NAMALWA (cell line): ENCODE measurements around the gene NTM.
"Not testable (repeated sequence)": the region's sequence is repeated elsewhere in the genome, so short reads cannot be mapped to it uniquely, and the experiment has no call there.

Experiments
- DNase-seq: peaks from one replicate; pipeline ENCODE4 v3.0.0-alpha.2; 2015; ENCODE audit warnings: low spot score

NTM gene

DNA sequence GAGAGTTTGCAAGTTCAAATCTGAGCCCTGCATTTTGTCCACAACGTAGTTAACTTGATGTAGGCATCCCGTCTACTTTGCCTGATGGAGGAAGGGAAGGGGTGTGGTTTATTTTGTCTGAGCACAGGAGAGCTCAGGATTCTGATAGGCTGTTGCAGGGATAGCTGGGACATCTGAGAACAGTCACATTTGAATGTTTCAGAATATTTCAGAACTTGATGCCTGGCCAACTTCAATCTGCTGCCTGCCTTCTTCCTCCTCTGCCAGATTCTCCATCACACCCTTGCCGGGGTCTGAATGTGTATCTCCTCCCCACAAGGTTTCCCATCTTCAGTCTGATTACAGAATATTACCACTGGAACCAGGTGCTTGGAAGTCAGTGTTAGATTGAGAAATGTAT is 51.6 kb downstream of the NTM start:
- DNase-seq, result no peak

DNA sequence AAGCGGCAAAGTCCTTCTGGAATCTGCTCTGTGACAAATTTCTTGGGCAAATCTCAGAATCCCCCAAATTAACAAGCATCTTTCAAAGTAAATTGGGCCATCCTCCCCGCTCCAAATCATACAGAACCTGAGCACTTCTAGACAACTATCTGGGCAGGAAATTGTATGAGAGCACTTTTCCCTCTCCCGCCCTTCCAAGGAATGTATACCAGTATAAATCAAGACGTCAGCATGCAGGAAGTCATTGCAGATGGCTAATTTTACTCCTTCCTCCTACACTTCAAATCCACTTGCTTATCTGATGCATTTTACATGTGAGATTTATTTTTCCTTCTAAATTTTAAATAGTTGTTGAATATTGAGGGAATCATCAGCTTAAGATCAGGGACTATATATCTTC is 52.1 kb downstream of the NTM start:
- DNase-seq, result no peak

DNA sequence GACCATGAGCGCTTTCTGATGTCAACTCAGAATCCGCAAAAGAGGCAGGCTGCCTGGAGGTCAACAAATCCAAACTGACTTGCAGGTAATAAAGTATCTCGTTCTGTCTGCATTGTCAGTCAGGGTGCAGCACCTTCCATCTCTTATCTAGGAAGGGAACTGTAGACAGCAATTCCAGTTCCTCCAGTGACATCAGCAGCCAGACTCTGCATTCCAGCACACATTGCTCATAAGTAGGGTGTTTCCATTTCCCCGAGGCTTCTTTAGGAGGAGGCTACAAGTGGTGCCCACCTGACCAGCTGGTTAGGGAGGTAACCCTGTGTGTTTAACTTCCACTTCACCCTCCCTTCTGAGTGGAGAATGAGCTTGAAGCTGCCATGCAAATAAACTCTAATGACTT is 53.3 kb downstream of the NTM start:
- DNase-seq, result no peak

DNA sequence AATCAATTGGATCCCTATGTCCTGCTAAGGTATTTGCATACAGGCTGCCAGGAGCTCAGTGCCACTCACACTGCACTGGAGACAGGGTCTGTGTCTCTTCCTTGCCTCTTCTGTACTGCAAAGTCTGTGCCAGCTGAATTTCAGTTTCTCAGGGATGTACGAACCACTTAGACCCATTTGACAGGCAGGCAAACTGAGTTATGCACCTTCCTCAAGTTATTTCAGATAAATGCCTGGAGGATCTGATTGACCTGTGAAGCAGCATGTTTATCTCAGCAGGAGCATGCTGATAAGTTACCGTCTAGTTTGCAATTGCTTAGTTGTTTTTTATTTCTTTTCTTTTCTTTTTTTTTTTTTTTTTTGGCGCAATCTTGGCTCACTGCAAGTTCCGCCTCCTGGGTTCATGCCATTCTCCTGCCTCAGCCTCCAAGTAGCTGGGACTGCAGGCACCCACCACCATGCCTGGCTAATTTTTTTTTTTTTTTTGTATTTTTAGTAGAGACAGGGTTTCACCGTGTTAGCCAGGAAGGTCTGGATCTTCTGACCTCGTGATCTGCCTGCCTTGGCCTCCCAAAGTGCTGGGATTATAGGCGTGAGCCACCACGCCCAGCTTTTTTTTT is 54.0 kb downstream of the NTM start:
- not testable (repeated sequence) for DNase-seq

DNA sequence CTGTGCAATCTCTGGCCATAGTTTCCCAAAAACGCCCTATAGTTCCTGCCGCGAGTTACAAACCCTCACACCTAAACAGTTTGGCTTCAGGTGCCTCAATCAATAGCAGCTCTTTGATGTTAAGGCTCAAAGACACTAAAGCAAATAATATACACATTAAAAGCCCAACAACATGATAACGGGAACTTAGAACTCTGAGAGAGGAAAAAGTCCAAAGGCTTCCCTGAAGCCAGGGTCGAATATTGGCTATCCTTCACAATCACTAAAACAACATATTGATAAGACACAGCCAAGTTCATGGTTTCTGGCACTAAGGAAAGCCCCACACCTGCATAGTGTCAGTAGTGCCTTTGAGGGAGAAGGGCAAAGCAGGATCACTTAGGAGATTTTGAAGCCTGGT is 54.9 kb downstream of the NTM start:
- DNase-seq, result no peak

DNA sequence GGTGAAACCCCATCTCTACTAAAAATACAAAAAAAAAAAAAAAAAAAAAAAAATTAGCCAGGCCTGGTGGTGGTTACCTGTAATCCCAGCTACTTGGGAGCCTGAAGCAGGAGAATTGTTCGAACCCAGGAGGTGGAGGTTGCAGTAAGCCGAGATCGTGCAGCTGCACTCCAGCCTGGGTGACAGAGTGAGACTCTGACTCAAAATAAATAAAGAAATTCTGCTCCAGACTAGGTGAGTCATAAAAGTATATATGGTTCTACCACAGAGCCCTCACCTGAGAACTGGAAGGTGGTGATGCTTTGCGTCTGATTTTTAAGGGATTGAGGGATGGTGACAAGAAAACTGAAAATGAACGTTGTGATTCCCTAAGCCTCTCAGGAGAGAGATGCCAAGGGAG is 58.4 kb downstream of the NTM start:
- no peak for DNase-seq

DNA sequence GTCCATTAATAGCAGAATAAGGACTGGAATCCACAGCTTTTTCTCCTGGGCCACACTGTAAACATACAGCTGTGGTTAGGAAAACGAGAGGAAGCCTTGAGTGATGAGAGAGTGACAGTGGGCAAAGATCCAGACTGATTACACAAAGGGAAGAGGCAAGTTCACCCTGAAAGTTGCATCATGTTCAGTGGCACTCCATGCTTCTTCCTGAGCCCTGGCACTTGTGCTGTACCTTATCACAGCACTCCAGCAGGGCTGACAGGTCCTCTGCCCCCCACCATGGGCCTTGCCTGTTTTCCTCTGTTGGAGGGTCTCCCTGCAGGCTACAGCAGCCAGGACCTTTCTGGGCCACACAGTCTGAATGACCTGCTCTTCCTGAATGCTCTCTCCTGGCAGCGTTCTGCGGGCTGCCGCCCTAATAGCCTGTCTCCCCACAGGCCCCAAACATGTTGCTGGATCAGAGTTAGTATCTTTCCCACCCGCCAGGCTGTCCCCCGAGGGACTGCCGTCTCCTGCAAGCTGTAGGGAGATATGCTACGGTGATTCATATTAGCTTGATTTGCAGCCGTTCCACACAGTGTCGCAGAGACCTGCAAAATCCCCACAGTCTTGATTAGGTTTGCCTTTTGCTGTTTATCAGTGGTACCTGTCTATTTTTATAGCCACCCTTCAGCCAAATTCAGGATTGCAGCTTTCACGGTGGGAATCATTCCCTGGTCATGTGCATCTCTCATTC is 60.2 kb downstream of the NTM start:
- DNase-seq, result no peak

DNA sequence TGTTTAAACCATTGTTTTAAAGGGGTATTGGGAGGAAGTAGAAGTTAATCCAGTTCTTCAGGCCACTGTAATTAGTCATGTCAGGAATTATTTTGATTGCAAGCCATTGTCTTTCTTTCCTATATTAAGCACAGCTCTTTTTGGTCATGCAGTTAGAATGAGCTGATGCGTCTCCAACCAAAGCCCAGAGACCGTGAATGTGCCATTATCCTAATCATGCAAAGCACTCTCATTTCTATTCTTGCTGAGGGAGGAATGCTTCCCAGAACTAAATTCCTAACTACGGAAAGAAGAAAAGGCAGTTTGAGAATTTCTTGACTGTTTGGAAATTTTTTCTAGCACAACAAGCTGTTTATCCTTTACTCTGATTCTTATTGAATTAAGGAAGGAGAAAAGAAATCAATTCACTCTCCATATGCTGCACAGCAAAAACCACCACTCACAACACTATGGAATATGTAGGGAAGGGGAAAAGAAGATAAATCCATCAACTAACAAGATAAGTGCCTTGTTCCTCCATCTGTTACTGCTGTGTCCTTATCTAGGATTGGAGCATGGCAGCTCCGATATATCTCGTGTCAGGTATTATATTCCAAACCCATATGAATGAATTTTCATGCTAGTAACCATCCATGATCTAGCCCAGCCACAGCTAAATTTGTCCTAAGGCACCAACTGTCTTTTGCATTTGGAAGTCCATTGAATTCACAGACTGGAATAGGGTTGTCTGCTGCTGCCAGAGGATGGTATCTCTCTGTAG is 70.8 kb downstream of the NTM start:
- no peak for DNase-seq

DNA sequence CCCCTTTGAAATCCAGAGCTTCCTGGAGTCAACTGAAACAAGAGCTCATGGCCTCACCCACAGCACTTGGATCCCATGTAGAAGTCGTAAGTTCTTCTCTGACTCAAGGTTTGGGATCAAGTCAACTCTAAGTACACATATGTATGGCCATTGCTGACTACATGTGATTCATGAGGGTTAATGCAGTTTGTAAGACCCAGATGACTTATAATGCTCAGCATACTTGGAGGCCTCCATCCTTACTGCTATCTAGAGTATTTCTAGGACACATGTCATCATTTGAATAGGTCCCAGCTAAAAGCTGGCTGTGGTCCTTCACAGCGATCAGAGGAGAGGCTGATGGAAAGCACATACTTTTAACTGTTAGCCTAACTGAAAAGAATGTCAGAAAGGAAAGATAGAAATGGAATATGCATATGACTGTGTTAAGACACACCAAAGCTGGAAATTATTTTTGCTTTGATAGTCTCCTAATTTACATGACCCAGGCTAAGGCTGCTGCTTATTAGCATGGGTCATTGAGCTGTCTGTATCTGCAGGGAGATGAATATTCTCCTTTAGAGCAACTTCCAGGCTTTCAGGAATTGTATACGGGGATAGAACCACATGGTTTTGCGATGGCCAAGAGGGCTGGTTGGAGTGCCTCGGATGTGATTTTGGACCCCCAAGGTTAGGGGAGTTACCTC is 76.3 kb downstream of the NTM start:
- no peak for DNase-seq

DNA sequence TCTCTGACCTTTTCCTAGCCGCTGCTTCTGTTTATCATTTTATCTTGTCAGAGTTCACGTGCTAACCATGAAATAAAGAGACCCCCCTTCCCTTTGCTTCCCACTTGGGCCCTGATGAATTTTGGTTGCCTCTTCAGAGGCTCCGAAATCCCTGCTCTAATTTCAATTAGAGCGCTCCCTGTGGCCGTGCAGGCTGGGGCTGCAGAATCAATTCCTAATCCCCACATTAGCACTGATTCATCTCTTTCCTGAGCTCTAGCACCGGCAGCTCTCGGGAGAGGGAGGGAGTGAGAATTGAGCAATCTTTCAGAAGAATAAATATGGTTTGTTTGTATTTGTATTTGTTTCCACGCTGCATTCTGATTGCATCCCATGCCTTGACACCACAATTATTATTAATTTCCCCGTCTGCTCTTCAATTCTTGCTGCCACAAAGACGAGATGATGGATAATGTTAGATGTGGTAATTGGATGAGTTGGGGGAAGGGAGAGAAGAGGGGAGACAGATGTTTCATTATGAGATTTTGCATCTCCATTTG is 76.9 kb downstream of the NTM start:
- DNase-seq, result no peak

DNA sequence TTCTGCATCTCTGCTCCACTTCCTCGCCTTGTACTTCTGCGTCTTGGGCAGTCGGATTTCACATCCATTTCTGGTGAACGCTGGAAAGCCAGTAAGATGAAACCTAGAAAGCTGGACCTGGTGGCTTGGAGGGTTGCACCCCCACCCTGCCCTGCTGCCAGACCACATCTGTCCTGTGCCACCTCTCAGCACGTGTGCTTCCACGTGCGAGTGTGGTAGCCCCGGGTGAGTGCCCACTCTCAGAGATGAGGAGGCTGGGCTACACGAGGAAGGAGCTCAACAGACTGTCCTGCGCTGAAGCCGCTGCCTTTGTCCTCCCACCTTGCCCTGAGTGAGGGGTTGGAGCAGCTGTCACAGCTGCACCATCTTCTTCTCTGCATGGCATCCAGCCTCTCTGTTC is 77.5 kb downstream of the NTM start:
- no peak for DNase-seq

DNA sequence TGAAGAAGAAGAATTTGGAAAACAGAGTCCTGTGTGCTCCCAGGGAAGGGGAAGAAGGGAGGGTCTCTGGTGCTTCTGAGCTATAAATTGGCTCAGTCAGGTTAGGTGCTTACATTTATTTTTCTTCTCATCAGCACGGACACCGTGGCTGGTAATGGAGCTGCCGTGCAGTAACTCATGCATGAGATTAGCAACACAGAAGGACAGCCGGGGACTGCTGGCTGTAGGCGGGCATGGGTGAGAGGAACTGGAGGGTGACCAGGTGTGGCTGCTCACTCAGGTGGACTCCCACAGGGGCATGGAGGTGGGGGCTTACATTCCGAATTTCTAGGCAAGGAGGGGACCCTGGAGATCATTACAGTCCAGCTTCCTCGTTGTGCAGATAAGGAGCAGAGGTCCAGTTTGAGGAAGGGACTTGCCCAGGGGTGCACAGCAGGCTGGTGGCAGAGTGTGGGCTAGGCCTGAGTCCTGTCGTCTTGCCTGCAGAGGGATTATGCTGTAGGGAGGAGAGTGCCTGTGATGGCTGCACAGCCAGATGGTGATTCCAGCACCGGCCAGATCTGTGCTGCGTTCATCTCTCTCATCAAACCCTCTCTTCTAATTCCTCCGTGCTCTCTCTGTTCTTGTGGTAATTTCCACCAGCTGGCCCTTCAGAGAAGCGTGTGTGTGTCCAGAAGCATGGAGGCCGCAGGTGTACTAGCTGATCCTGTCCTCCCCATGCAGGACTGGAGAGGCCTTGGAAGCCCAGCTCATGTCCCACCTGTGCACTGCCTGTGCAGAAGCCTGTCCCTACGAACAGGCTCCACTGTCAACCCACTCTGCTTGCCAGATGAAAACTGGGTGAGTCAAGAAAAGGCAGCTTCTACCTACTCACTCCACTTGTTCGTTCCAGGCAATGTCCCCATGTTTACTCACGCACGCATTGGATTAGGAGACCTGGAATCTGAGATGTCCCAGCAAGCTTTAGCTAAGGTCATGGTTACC is 78.9 kb downstream of the NTM start:
- DNase-seq, result no peak

DNA sequence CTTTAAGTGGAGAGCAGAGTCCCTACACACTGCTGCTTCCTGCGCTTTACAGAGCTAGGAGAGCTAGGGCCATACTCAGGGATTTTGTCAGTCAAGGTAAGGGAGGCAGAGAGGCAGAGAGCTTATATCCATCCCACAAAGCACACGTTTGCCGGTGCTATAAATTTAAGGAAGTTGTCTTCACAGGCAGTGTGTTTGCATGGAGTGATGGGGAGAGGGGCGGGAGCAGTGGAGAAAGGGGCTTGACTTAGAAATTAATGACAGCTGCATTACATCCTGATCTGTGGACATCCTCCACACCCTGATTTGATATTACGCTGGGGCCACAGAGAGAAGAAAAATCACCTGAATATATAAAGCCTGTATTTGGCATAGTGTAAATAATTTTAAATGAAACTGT is 84.1 kb downstream of the NTM start:
- no peak for DNase-seq

DNA sequence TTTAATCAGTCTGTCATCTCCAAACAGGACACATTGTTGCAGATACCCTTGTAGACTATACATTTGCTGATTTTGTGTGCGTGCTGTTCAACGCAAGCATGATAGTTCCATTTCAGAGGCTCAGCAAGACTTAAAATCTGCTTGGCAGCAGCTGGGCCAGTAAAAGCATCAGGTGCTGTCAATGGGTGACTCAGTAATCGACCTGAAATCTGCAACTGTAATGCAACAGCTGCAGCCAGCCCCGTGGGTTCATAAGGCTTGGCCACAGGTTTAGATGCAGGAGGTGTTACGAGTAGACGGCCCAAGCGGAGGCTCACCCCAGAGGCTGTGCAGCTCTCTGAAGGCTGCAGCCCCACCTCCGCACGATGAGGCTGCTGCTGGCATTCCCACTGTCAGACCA is 84.6 kb downstream of the NTM start:
- no peak for DNase-seq

DNA sequence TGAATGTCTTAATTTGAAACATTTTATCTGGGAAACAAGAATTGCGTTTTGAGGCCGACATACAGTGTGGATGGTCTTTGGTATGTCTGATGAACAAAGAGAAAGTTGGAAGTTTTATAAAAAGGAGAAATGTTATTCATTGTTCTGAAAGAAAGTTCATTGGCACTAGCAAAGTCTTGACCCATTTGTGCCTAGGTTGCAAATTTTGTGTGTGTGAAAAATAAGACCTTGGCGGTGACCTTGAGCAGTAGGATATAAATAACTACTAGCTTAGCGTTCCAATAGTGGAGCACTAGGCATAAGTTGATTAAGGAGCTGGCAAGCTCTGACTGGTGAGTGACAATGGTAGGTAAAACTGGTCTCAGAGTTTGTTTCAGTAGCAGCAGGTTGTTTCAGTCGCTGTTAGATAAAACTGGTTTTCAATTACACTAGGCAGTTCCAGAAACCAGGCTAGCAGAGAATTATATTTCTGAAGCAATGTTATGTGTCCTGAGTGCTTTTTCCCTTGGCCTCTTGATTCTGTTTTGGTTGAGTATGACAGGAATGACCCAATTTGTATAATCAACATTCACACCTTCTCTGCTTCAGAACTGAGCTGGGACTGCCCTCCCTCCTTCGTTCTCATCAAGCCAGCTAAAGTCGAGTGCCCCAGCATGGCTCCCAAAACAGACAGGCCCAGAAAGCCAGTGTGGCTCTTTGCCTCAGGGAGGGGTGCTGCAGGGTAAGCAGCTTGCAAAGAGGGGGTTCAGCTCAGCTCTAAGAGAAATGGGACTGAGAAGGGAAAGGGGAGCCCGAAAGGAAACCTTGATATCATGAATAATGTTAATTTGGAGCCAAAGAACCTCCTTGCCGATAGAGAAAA is 85.7 kb downstream of the NTM start:
- DNase-seq, result no peak

DNA sequence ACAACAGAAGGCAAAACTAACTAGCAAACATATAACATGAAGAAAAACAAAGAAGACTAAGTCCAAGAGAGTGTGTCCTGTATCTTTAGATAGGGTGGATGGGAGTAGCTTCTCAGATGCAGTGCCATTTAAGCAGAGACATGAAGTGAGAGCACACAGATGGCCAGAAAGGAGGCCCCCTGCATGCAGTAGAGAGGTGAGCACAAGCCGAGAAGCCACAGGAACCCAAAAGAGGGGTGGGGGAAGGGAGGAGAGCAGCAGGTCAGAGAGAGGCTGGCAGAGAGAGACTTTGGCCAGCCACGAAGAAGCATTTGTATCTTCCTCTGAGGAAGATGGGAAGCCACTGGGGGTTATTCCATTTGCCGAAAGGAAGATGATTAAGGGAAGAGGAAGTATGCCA is 86.7 kb downstream of the NTM start:
- no peak for DNase-seq

DNA sequence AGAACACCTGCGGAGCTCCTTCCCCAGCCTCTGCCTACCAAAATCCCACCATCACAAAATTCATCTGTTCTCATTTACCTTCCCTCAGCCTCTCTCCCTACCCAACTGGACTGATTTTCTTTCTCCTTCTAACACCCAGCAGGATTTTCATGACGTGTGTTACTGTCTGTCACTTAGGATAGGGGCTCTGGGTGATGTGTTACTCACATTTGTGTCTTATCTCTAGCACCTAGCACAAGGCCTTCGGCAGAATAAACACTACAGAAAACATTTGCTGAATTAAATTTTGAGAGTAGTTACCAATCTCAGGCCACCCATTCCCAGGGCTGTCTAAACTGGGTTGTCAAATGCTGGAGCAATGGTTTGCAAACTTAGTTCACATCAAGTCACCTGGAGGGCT is 88.0 kb downstream of the NTM start:
- no peak for DNase-seq

DNA sequence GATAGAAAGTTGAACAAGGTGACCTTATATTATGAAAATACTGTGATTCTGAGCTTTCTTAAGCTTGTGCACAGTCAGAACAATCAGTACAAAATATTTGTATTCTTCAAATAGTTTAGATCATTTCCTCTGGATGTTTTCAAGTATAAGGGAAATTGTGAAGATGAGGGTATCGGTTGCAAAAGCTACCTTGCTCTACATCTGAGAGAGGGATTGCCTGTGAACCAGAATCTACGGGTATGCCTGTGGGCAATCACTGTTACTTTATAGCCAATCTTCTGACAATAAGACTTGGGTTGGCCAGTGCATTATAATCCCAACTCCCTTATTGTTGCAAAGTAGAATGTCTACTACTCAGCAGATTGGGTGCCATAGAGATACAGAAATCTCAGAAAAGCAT is 90.5 kb downstream of the NTM start:
- DNase-seq, result no peak

DNA sequence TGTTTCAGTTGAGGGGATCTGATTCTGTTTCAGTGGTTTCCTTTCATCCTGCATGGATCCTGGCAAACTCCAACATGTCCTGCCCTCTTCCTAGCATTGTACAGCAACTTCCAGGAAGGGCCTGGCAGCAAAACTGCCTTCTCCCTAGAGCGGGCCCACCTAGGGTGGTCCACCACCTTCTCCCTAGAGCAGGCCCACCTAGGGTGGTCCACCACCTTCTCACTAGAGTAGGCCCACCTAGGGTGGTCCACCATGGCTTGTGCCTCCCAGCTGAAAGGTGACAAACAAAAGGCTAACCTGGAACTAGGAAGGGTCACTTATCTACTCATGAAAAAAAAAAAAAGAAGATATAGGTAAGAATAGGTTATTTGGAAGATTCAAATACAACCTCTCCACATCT is 92.2 kb downstream of the NTM start:
- DNase-seq, result no peak

DNA sequence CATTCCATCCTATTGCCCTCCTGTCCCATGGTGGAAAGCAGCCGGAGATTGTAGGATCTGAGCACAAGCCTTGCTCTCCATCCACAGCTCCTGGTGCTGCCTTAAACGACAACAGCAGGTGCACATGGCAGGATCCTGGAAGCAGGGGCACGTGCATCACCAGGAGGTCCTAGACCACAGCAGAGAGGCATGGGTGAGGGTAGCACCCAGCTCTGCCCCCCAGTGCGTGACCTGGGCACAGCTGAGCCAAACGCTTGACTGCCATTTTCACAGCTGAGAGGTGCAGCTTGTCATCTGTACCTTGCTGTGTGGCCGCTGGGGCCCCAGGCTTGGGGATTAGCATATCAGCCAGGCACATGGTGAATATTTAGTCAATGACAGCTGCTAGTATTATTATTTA is 92.7 kb downstream of the NTM start:
- no peak for DNase-seq
